Hematopoietic multipotent progenitor cell treated with erythropoietin and hydrocortisone succinate and interleukin-3 and kit ligand, for 15 days (in vitro differentiated cells): Measurements from ENCODE around the gene BLVRA.
"Not testable (repeated sequence)": the region's sequence is repeated elsewhere in the genome, so short reads cannot be mapped to it uniquely, and the experiment has no call there.

Source experiments
- DNase-seq: peaks from one replicate; pipeline ENCODE4 v3.0.0-alpha.2; 2015; ENCODE audit warnings: low spot score

BLVRA gene

DNA sequence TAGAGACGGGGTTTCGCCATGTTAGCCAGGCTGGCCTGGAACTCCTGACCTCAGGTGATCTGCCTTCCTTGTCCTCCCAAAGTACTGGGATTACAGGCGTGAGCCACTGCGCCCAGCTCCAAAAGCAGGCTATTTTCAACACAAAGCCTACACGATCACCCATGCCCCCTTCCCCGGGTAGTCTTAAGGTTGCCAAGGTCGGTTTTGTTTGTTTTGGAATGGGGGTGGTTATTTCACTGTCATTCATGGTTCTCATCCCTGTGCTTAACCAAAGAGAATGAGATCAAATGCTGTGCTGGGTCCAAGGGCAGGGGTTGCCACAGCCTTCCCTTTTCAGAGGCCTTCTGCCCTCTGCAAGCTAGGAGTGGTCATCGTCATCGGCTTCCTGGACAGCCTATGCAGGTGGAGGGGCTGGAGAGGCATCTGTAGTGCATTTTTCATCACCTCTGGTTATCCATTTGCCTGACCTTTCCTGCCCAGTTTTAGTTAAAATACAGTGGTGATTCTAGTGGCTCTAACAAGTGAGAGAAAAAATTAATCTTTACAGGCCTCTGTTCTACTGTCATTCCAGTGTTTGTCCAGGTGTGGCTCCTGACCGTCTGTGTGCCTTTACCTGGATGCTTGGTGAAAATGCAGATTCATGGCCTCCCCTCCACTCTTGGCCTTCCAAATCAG lies 11.4 kb downstream of the BLVRA start:
- no peak for DNase-seq

GRCh38 chr7:43771128-43771527 lies 12.6 kb downstream of the BLVRA start:
- peak; percentile 45 for DNase-seq

- DNase-seq: no peak
Observed at GRCh38 chr7:43771573-43771972, 13.1 kb downstream of the BLVRA start.

DNA sequence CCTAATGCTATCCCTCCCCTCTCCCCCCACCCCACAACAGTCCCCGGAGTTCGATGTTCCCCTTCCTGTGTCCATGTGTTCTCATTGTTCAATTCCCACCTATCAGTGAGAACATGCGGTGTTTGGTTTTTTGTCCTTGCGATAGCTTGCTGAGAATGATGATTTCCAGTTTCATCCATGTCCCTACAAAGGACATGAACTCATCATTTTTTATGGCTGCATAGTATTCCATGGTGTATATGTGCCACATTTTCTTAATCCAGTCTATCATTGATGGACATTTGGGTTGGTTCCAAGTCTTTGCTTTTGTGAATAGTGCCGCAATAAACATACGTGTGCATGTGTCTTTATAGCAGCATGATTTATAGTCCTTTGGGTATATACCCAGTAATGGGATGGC lies 14.8 kb downstream of the BLVRA start:
- DNase-seq: not testable (repeated sequence)

DNA sequence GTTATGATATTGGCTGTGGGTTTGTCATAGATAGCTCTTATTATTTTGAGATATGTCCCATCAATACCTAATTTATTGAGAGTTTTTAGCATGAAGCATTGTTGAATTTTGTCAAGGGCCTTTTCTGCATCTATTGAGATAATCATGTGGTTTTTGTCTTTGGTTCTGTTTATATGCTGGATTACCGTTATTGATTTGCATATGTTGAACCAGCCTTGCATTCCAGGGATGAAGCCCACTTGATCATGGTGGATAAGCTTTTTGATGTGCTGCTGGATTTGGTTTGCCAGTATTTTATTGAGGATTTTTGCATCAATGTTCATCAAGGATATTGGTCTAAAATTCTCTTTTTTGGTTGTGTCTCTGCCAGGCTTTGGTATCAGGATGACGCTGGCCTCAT lies 16.8 kb downstream of the BLVRA start:
- not testable (repeated sequence) for DNase-seq

- not testable (repeated sequence) for DNase-seq
Observed at GRCh38 chr7:43778293-43779044, 20.0 kb downstream of the BLVRA start.

- DNase-seq: peak; percentile 76
Observed at GRCh38 chr7:43779045-43779812, 20.7 kb downstream of the BLVRA start.

GRCh38 chr7:43781726-43782607 lies 23.5 kb downstream of the BLVRA start:
- DNase-seq: no peak

GRCh38 chr7:43782768-43783555 lies 24.5 kb downstream of the BLVRA start:
- no peak for DNase-seq

GRCh38 chr7:43784030-43784584 lies 25.6 kb downstream of the BLVRA start:
- DNase-seq: no peak

DNA sequence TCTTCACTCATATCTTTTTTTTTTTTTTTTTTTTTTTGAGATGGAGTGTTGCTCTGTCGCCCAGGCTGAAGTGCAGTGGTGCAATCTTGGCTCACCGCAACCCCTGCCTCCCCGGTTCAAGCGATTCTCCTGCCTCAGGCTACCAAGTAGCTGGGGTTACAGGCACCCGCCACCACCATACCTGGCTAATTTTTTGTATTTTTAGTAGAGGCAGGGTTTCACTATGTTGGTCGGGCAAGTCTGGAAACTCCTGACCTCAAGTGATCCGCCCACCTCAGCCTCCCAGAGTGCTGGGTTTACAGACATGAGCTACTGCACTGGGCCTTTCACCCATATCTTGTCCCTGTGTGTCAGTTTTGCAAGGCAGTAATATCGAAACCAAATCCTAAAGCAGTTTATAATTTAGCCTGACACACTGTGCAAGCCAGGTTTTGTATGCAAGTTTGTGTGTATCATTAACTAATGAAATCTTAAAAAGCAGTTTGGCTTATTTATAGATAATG lies 26.2 kb downstream of the BLVRA start:
- not testable (repeated sequence) for DNase-seq

GRCh38 chr7:43785420-43785819 lies 26.9 kb downstream of the BLVRA start:
- no peak for DNase-seq

- DNase-seq: no peak
Observed at GRCh38 chr7:43787771-43788170, 29.3 kb downstream of the BLVRA start.

- no peak for DNase-seq
Observed at GRCh38 chr7:43790006-43790405, 31.5 kb downstream of the BLVRA start.

DNA sequence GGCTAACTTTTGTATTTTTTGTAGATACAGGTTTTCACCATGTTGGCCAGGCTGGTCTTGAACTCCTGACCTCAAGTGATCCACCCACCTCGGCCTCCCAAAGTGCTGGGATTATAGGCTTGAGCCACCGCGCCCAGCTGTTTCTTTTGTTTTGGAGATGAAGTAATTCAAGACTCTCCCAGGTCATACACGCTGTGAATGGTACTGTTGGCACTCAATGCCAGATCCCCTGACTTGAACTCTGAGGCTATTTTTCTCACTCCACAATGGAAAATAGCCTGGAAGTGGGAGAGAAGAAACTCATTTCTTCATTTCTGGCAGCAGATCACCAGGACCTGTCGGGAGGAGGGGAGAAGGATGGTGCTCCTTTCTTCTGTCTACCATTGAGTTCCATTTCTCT lies 32.4 kb downstream of the BLVRA start:
- no peak for DNase-seq

GRCh38 chr7:43791665-43792064 lies 33.2 kb downstream of the BLVRA start:
- DNase-seq: no peak

- no peak for DNase-seq
Observed at GRCh38 chr7:43792471-43793150, 34.1 kb downstream of the BLVRA start.

- peak; percentile 38 for DNase-seq
Observed at GRCh38 chr7:43799605-43800004, 41.1 kb downstream of the BLVRA start.

DNA sequence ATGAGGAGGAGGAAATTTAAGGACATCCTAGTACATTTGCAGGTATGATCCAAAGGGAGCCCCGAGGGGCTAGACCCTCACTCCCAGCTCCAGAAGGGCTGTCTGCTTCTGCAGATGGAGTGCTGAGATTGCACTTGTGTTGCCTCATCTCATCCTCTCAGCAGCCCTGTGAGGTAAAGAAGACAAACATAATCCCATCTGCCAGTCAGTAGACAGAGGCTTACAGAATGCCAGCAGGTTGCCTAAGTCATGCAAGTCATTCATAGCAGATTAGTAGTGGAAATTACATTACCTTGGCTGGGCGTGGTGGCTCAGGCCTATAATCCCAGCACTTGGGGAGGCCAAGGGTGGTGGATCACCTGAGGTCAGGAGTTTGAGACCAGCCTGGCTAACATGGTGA lies 45.4 kb downstream of the BLVRA start:
- DNase-seq: no peak

DNA sequence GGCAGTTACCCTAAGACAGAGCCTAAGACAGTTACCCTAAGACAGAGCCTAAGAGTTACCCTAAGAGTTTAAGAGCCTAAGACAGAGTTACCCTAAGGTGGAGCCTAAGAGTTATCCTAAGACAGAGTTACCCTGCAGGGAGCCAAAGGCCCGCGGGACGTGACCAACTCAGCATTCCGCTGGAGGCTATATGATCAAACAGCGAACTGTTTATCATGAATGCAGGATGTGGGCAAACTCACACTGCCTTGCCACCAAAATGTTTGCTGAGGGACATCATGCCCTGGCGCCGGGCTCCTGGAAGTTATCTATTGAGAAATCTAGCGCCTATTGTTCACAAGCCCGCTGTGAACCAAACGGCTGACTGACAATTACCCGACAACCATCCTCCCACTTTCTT lies 49.9 kb downstream of the BLVRA start:
- no peak for DNase-seq
